SK-N-SH treated with all-trans-retinoic acid at 6 μM for 48 hours (cell line): Measurements from ENCODE around the gene ATG13.
A peak's percentile ranks its signal among the peaks of the same experiment; 100 is the strongest.
"Not testable (repeated sequence)": the region's sequence is repeated elsewhere in the genome, so short reads cannot be mapped to it uniquely, and the experiment has no call there.

Experiments used
- ATAC-seq: fragments of 200-7000 bp; cut with Tn5 transposase; 3 replicates; pipeline ENCODE4 v1.9.1; 2020; ENCODE audit warnings: mild to moderate bottlenecking, moderate library complexity
- ARNTL ChIP-seq: fragments of 450-650 bp; formaldehyde crosslinking; IDR thresholded peaks from 2 replicates; pipeline ENCODE4 v1.5.0; 2020; ENCODE audit warnings: low read depth, mild to moderate bottlenecking, moderate library complexity, borderline replicate concordance
- BACH2 ChIP-seq: fragments of 250-450 bp; sonication (Bioruptor Pico); IDR thresholded peaks from 2 replicates; pipeline ENCODE4 v1.9.0; 2021; ENCODE audit warnings: mild to moderate bottlenecking, borderline replicate concordance
- CSDC2 ChIP-seq: fragments of 250-450 bp; sonication (Bioruptor Pico); IDR thresholded peaks from 2 replicates; pipeline ENCODE4 v1.5.0; 2020; ENCODE audit warnings: mild to moderate bottlenecking, moderate library complexity
- ESRRG ChIP-seq: fragments of 250-450 bp; sonication (Bioruptor Pico); IDR thresholded peaks from 2 replicates; pipeline ENCODE4 v1.6.1; 2021; ENCODE audit warnings: mild to moderate bottlenecking
- GLIS3 ChIP-seq: fragments of 250-450 bp; sonication (Bioruptor Pico); IDR thresholded peaks from 2 replicates; pipeline ENCODE4 v1.5.0; 2020; ENCODE audit warnings: mild to moderate bottlenecking, moderate library complexity
- ISL1 ChIP-seq: fragments of 250-450 bp; sonication (Bioruptor Pico); IDR thresholded peaks from 2 replicates; pipeline ENCODE4 v2.1.2; 2022; ENCODE audit warnings: mild to moderate bottlenecking, moderate library complexity
- OSR1 ChIP-seq: fragments of 250-450 bp; sonication (Bioruptor Pico); IDR thresholded peaks from 2 replicates; pipeline ENCODE4 v1.8.0; 2022; ENCODE audit warnings: moderate library complexity, mild to moderate bottlenecking, inconsistent platforms
- SNAI2 ChIP-seq: fragments of 250-450 bp; sonication (Bioruptor Pico); IDR thresholded peaks from 2 replicates; pipeline ENCODE4 v1.5.0; 2020; ENCODE audit warnings: mild to moderate bottlenecking, moderate library complexity
- TCF4 ChIP-seq: fragments of 250-450 bp; sonication (Bioruptor Pico); IDR thresholded peaks from 2 replicates; pipeline ENCODE4 v1.8.0; 2021; ENCODE audit warnings: mild to moderate bottlenecking, moderate library complexity, borderline replicate concordance
- TOX ChIP-seq: fragments of 250-450 bp; sonication (Bioruptor Pico); IDR thresholded peaks from 2 replicates; pipeline ENCODE4 v1.8.0; 2021; ENCODE audit warnings: mild to moderate bottlenecking, moderate library complexity, borderline replicate concordance
- ZC3H10 ChIP-seq: fragments of 250-450 bp; sonication (Bioruptor Pico); IDR thresholded peaks from 2 replicates; pipeline ENCODE4 v1.5.1; 2021; ENCODE audit warnings: mild to moderate bottlenecking, moderate library complexity
- ZFP3 ChIP-seq: fragments of 250-450 bp; sonication (Bioruptor Pico); IDR thresholded peaks from 2 replicates; pipeline ENCODE4 v1.5.0; 2020; ENCODE audit warnings: mild to moderate bottlenecking, moderate library complexity
- ZNF70 ChIP-seq: fragments of 450-650 bp; formaldehyde crosslinking; IDR thresholded peaks from 2 replicates; pipeline ENCODE4 v1.5.0; 2020; ENCODE audit warnings: mild to moderate bottlenecking, moderate library complexity
- ZNF8 ChIP-seq: fragments of 450-650 bp; formaldehyde crosslinking; IDR thresholded peaks from 2 replicates; pipeline ENCODE4 v1.5.0; 2020; ENCODE audit warnings: mild to moderate bottlenecking, moderate library complexity
- TF ChIP-seq, protein P1 (sequence below): fragments of 250-450 bp; sonication (Bioruptor Pico); IDR thresholded peaks from 2 replicates; pipeline ENCODE4 v1.5.1; 2020; ENCODE audit warnings: low read depth, mild to moderate bottlenecking, moderate library complexity
- TF ChIP-seq, protein P2 (sequence below): fragments of 250-450 bp; sonication (Bioruptor Pico); IDR thresholded peaks from 2 replicates; pipeline ENCODE4 v1.5.0; 2020; ENCODE audit warnings: mild to moderate bottlenecking, moderate library complexity
- TF ChIP-seq, protein P3 (sequence below): fragments of 250-450 bp; sonication (Bioruptor Pico); IDR thresholded peaks from 2 replicates; pipeline ENCODE4 v1.8.0; 2021; ENCODE audit warnings: low read depth, mild to moderate bottlenecking, moderate library complexity, borderline replicate concordance
- TF ChIP-seq, protein P4 (sequence below): fragments of 250-450 bp; sonication (Bioruptor Pico); IDR thresholded peaks from 2 replicates; pipeline ENCODE4 v1.5.1; 2021; ENCODE audit warnings: mild to moderate bottlenecking, moderate library complexity

Gene ATG13

DNA sequence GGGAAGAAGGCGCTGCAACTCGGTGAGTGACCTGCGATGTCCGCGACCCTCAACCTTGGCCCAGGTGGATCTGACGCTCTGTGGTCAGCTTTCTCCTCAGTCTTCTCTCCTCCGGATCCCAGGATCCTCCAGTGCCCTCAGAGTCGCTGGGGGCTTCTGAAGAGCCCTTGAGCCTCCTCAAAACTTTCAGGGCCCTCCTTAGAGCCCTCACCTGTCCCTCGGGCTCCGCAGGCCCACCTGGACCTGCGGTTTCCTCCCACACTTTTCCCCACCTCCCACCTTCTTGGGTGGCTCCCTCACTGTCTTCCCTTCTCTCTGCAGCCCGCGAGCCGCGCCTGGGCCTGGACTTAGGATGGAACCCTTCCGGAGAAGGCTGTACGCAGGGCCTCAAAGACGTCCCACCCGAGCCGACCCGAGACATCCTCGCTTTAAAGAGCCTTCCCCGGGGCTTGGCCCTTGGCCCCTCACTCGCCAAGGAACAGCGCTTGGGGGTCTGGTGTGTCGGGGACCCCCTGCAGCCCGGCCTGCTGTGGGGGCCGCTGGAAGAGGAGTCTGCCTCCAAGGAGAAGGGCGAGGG is 83.8 kb downstream of the ATG13 start:
- TF ChIP-seq, protein P1, sequence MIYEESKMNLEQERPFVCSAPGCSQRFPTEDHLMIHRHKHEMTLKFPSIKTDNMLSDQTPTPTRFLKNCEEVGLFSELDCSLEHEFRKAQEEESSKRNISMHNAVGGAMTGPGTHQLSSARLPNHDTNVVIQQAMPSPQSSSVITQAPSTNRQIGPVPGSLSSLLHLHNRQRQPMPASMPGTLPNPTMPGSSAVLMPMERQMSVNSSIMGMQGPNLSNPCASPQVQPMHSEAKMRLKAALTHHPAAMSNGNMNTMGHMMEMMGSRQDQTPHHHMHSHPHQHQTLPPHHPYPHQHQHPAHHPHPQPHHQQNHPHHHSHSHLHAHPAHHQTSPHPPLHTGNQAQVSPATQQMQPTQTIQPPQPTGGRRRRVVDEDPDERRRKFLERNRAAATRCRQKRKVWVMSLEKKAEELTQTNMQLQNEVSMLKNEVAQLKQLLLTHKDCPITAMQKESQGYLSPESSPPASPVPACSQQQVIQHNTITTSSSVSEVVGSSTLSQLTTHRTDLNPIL (CRISPR knock-in tag): no peak
- TF ChIP-seq SNAI2 (CRISPR knock-in tag) (no peak), ISL1 (no peak)
- TF ChIP-seq, all 23 proteins: peak for 0
- ATAC-seq: peak; percentile 9

DNA sequence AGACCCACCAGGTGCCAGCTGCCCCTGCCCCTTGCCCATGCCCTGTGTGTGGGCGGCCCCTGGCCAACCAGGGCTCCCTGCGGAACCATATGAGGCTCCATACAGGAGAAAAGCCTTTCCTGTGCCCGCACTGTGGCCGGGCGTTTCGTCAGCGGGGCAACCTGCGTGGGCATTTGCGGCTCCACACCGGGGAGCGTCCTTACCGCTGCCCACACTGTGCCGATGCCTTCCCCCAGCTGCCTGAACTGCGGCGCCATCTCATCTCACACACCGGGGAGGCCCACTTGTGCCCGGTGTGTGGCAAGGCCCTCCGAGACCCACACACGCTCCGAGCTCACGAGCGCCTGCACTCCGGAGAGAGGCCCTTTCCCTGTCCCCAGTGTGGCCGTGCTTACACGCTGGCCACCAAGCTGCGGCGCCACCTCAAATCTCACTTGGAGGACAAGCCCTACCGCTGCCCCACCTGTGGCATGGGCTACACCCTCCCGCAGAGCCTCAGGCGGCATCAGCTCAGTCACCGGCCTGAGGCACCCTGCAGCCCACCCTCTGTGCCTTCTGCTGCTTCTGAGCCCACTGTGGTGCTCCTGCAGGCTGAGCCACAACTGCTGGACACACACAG is 87.8 kb downstream of the ATG13 start:
- TF ChIP-seq, protein P1 (CRISPR knock-in tag): no peak
- no peak for TF ChIP-seq TOX (CRISPR knock-in tag)
- no peak for TF ChIP-seq ARNTL (CRISPR knock-in tag)
- no peak for TF ChIP-seq TCF4
- no peak for TF ChIP-seq OSR1 (CRISPR knock-in tag)
- no peak for TF ChIP-seq GLIS3
- TF ChIP-seq ZNF8: no peak
- TF ChIP-seq CSDC2: no peak
- no peak for TF ChIP-seq ISL1
- TF ChIP-seq ZFP3 (CRISPR knock-in tag): no peak
- TF ChIP-seq, protein P2, sequence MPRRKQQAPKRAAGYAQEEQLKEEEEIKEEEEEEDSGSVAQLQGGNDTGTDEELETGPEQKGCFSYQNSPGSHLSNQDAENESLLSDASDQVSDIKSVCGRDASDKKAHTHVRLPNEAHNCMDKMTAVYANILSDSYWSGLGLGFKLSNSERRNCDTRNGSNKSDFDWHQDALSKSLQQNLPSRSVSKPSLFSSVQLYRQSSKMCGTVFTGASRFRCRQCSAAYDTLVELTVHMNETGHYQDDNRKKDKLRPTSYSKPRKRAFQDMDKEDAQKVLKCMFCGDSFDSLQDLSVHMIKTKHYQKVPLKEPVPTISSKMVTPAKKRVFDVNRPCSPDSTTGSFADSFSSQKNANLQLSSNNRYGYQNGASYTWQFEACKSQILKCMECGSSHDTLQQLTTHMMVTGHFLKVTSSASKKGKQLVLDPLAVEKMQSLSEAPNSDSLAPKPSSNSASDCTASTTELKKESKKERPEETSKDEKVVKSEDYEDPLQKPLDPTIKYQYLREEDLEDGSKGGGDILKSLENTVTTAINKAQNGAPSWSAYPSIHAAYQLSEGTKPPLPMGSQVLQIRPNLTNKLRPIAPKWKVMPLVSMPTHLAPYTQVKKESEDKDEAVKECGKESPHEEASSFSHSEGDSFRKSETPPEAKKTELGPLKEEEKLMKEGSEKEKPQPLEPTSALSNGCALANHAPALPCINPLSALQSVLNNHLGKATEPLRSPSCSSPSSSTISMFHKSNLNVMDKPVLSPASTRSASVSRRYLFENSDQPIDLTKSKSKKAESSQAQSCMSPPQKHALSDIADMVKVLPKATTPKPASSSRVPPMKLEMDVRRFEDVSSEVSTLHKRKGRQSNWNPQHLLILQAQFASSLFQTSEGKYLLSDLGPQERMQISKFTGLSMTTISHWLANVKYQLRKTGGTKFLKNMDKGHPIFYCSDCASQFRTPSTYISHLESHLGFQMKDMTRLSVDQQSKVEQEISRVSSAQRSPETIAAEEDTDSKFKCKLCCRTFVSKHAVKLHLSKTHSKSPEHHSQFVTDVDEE (CRISPR knock-in tag): no peak
- TF ChIP-seq, protein P3, sequence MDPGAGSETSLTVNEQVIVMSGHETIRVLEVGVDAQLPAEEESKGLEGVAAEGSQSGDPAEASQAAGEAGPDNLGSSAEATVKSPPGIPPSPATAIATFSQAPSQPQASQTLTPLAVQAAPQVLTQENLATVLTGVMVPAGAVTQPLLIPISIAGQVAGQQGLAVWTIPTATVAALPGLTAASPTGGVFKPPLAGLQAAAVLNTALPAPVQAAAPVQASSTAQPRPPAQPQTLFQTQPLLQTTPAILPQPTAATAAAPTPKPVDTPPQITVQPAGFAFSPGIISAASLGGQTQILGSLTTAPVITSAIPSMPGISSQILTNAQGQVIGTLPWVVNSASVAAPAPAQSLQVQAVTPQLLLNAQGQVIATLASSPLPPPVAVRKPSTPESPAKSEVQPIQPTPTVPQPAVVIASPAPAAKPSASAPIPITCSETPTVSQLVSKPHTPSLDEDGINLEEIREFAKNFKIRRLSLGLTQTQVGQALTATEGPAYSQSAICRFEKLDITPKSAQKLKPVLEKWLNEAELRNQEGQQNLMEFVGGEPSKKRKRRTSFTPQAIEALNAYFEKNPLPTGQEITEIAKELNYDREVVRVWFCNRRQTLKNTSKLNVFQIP (CRISPR knock-in tag): no peak
- no peak for TF ChIP-seq ZC3H10 (CRISPR knock-in tag)
- TF ChIP-seq SNAI2 (CRISPR knock-in tag): no peak
- TF ChIP-seq ZNF70: no peak
- no peak for TF ChIP-seq ESRRG (CRISPR knock-in tag)
- no peak for ATAC-seq

DNA sequence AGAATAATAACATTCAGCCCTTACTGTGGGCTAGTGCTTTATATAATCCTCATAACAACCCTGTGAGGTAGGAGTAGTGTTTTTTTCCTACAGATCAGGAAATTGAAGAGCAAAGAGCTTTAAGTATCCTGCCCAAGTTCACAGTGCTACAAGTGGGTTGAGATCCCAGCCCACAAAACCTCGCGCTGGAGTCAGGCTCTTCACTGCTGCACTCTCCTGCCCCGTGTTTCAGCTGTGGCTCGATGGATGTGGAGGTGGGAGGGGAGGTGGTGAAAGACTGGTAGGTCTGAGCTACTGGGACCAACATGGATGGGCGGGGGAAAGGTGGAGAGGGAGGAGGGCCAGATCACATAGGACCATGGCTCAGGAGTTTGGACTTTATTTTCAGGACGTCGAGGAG is 89.5 kb downstream of the ATG13 start:
- TF ChIP-seq TCF4 (no peak), TOX (CRISPR knock-in tag) (no peak)
- TF ChIP-seq, all 23 proteins: peak for 0

DNA sequence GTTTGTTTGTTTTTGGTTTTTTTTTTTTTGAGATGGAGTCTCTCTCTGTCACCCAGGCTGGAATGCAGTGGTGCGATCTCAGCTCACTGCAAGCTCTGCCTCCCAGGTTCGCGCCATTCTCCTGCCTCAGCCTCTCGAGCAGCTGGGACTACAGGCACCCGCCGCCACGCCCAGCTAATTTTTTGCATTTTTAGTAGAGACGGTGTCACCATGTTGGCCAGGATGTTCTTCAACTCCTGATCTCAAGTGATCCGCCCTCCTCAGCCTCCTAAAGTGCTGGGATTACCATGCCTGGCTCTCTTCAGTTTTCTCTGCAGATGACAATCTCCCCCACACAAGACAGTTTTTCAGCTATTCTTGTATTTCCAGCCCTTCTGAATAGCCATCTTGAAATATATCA is 92.0 kb downstream of the ATG13 start:
- not testable (repeated sequence) for ATAC-seq

More for the DNA sequence above, 89.5 kb downstream of the ATG13 start:
- ATAC-seq: no peak

DNA sequence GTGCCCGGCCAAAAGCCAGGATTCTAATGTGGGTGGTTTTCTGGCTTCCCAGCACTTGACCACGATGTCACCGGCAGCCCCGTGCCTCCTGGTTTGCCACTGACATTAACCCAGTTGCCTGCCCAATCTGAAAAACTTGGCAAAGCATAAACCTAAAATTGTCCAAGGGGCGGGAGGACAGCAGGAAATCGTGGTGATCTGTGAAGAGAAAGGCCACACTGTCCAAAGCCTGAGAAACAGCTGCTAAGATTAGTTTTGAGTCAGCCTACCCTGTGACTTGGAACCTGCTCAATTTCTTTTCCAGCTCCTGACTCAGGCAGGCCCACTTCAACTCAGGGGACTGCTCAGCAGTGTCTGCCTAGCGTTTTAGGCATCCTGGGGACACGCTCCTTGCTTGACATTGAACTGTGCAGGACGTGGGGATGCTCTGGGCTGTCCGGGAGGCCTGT is 93.5 kb downstream of the ATG13 start:
- peak; percentile 87 for ATAC-seq
- TF ChIP-seq, protein P4, sequence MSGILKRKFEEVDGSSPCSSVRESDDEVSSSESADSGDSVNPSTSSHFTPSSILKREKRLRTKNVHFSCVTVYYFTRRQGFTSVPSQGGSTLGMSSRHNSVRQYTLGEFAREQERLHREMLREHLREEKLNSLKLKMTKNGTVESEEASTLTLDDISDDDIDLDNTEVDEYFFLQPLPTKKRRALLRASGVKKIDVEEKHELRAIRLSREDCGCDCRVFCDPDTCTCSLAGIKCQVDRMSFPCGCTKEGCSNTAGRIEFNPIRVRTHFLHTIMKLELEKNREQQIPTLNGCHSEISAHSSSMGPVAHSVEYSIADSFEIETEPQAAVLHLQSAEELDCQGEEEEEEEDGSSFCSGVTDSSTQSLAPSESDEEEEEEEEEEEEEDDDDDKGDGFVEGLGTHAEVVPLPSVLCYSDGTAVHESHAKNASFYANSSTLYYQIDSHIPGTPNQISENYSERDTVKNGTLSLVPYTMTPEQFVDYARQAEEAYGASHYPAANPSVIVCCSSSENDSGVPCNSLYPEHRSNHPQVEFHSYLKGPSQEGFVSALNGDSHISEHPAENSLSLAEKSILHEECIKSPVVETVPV (CRISPR knock-in tag): no peak
- TF ChIP-seq, protein P3 (CRISPR knock-in tag): no peak
- TF ChIP-seq ARNTL (CRISPR knock-in tag) (no peak), ZNF70 (no peak), SNAI2 (CRISPR knock-in tag) (no peak), TCF4 (no peak), BACH2 (CRISPR knock-in tag) (no peak)
- TF ChIP-seq, protein P1 (CRISPR knock-in tag): no peak
- TF ChIP-seq, protein P2 (CRISPR knock-in tag): no peak
